Tibial nerve (tissue), 4 donors: ENCODE results near the gene HOXD9. TPM values are rescaled to one million over a fixed set of nuclear protein-coding genes. Genes with fewer than 3 reads are reported as not detected.

Experiments used
- DNase-seq, 2 donors: peaks; one replicate each; pipeline ENCODE4 v3.0.0-alpha.2; 2019; ENCODE audit warnings: low spot score in 2 of 2
- H3K27ac ChIP-seq, 4 donors: fragments of 200-600 bp; sonication (generic) in 3 of 4; one replicate each; pipeline ENCODE4 v1.5.1; 2017 to 2019; ENCODE audit warnings: mild to moderate bottlenecking in 1 of 4
- H3K27me3 ChIP-seq, 2 donors: fragments of 200-600 bp; sonication (generic) in 1 of 2; one replicate each; pipeline versions ENCODE4 v1.5.1 to v1.6.0; 2017 to 2019
- H3K36me3 ChIP-seq, 3 donors: fragments of 200-600 bp; sonication (generic); one replicate each; pipeline ENCODE4 v1.5.1; 2018 to 2019
- H3K4me1 ChIP-seq, 4 donors: fragments of 200-600 bp; sonication (generic) in 3 of 4; one replicate each; pipeline ENCODE4 v1.5.1; 2017 to 2019
- H3K4me3 ChIP-seq, 4 donors: fragments of 200-600 bp; sonication (generic) in 3 of 4; one replicate each; pipeline ENCODE4 v1.5.1; 2017 to 2019; ENCODE audit warnings: mild to moderate bottlenecking in 1 of 4, moderate library complexity in 1 of 4
- H3K9me3 ChIP-seq, 4 donors: fragments of 200-600 bp; sonication (generic) in 3 of 4; one replicate each; pipeline ENCODE4 v1.5.1; 2017 to 2019
- CTCF ChIP-seq, 5 experiments: fragments of 200-600 bp in 3 of 5; fragments of 450-650 bp in 2 of 5; sonication (generic) in 3 of 5; IDR thresholded peaks; one replicate each; pipeline ENCODE4 v1.5.1; 2016 to 2019; ENCODE audit warnings: antibody characterized with exemption in 5 of 5, mild to moderate bottlenecking in 3 of 5, moderate library complexity in 2 of 5
- EP300 ChIP-seq, 2 donors: sonication (generic); formaldehyde crosslinking; IDR thresholded peaks; one replicate each; pipeline ENCODE4 v1.6.1; 2017; ENCODE audit warnings: antibody characterized with exemption in 2 of 2, mild to moderate bottlenecking in 1 of 2
- POLR2A ChIP-seq, 2 donors: fragments of 450-650 bp; IDR thresholded peaks; one replicate each; pipeline ENCODE4 v1.6.1; 2017; ENCODE audit warnings: antibody characterized with exemption in 2 of 2, mild to moderate bottlenecking in 2 of 2, moderate library complexity in 2 of 2
- WGBS, 2 donors: methylation state at CpG; one replicate each; pipeline ENCODE4 v1.1.5; 2018; 5-methylcytosine and 5-hydroxymethylcytosine counted together
- total RNA-seq, 4 donors: library from RNA; depleted of rRNA; stranded (reverse); fragments of >200 nt; gene quantifications; one replicate each; pipeline ENCODE4 v1.1.0, GENCODE V29; 2016

HOXD9 gene
- total RNA-seq, 4 donors from 2014 or later, result 1.9 to 9.4 (median 5.9) TPM

- Histone ChIP-seq H3K27me3 (peaks cover 0 to 87% of the 10 kb centered on the region in 2 donors), H3K36me3 (peaks cover 0 to 57% (median 0%) of the 10 kb centered on the region in 3 donors), H3K4me1 (no peaks in the 10 kb centered on the region), H3K27ac (no peak overlapping the region), H3K9me3 (no peaks in the 10 kb centered on the region), H3K4me3 (no peak overlapping the region)
- DNase-seq, result no peak
- TF ChIP-seq EP300 (IDR thresholded peaks at IDR 0.05) (no peak), CTCF (IDR thresholded peaks at IDR 0.05) (no peak), POLR2A (IDR thresholded peaks at IDR 0.05) (no peak)
- WGBS, 2 donors, result 82 to 85% methylated on average over 13 to 14 of the region's 14 CpGs
Measured at GRCh38 chr2:176150584-176151441, 28.3 kb downstream of the HOXD9 start.

GRCh38 chr2:176151442-176152287, 29.1 kb downstream of the HOXD9 start, which contains the start of gene HOXD4:
HOXD4 (plus strand) TSS chr2:176151550; CDS start chr2:176151634, 84 bp downstream.
- Histone ChIP-seq H3K27ac (no peak within 1 kb of the TSS), H3K9me3 (no peaks in the 10 kb centered on the region), H3K27me3 (peaks cover 0 to 89% of the 10 kb centered on the region in 2 donors), H3K36me3 (peaks cover 0 to 57% (median 0%) of the 10 kb centered on the region in 3 donors), H3K4me3 (no peak within 1 kb of the TSS), H3K4me1 (no peaks in the 10 kb centered on the region)
- WGBS, 2 donors, result 69 to 73% methylated on average over 34 to 53 of the region's 55 CpGs
- no peak for DNase-seq
- TF ChIP-seq POLR2A (IDR thresholded peaks at IDR 0.05) (no peak), EP300 (IDR thresholded peaks at IDR 0.05) (no peak), CTCF (IDR thresholded peaks at IDR 0.05) (no peak)

DNA sequence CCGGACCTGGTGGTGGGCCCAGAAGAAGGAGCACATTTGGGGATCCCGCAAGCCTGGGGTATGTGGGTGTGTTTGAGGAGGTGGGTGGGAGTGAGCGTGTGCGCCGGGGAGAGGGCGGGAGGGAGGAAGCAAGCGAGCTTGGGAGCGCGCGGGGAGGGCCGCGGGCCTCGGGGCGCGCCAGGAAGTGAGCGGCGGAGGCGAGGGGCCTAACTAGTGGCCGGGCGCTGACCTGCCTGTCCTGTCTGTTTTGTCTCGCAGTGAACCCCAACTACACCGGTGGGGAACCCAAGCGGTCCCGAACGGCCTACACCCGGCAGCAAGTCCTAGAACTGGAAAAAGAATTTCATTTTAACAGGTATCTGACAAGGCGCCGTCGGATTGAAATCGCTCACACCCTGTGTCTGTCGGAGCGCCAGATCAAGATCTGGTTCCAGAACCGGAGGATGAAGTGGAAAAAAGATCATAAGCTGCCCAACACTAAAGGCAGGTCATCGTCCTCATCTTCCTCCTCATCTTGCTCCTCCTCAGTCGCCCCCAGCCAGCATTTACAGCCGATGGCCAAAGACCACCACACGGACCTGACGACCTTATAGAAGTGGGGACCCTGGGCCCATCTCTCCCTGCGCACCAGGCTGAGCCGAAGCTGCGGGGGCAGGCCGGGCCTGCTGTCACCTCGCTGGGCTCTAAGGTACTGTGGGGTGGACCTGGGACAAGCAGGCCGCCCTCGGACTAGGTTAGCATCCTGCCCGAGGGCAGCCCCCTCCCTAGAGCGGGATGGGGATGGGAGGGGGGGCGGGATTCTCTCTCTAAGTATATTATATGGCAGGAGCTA, 30.0 kb downstream of the HOXD9 start:
- H3K27me3 ChIP-seq, result peaks cover 0 to 90% of the 10 kb centered on the region in 2 donors
- TF ChIP-seq EP300 (IDR thresholded peaks at IDR 0.05) (no peak), CTCF (IDR thresholded peaks at IDR 0.05) (no peak)
- no peaks in the 10 kb centered on the region for H3K9me3 ChIP-seq
- peaks cover 0 to 8% (median 0%) of the 10 kb centered on the region in 4 donors for H3K4me1 ChIP-seq
- DNase-seq, result no peak
- no peak overlapping the region for H3K27ac ChIP-seq
- WGBS, 2 donors, result 74 to 83% methylated on average over 42 to 48 of the region's 48 CpGs
- peaks cover 0 to 53% (median 0%) of the 10 kb centered on the region in 3 donors for H3K36me3 ChIP-seq
- no peak overlapping the region for H3K4me3 ChIP-seq

DNA sequence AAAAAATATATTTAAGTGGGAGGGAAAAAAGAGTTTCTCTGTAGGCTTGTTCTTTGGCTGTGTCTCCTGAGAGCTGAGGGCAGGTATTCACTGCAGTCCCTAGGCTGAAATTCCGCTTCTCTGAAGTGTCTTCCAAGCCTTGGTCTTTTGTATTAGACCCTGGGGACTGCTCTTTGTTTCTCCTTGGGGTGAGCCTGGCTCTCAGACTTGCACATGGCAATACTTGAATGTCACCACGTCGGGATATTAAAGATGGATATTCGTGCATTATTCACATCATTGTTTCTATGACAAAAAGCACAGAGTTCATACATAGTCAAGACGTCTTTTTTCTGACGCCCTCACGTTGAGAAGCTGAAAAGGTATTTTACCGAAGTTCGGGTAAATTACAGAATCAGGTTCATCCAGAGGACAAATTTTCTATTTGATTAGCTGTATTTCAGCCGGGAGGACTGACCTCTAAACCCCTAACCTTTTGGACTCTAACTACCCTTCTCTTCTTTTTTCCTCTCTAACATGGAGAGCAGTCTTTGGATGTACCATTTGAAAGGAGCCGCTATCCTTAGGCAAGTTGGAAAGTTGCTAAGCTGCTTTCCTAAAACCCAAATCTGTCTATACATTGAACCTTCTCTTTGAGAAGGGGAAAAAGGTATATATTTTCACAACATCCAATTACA, 32.2 kb downstream of the HOXD9 start:
- Histone ChIP-seq H3K27me3 (peaks cover 0 to 92% of the 10 kb centered on the region in 2 donors), H3K4me1 (peaks cover 0 to 20% (median 2%) of the 10 kb centered on the region in 4 donors), H3K9me3 (no peaks in the 10 kb centered on the region), H3K4me3 (no peak overlapping the region), H3K36me3 (peaks cover 0 to 45% (median 0%) of the 10 kb centered on the region in 3 donors), H3K27ac (no peak overlapping the region)
- TF ChIP-seq POLR2A (IDR thresholded peaks at IDR 0.05), result no peak
- no peak for TF ChIP-seq EP300 (IDR thresholded peaks at IDR 0.05)
- TF ChIP-seq CTCF (IDR thresholded peaks at IDR 0.05), result no peak
- 84 to 85% methylated on average over 11 of the region's 11 CpGs for WGBS, 2 donors
- no peak for DNase-seq
